Measurements from ENCODE around the gene UMPS.

Gene UMPS

DNA sequence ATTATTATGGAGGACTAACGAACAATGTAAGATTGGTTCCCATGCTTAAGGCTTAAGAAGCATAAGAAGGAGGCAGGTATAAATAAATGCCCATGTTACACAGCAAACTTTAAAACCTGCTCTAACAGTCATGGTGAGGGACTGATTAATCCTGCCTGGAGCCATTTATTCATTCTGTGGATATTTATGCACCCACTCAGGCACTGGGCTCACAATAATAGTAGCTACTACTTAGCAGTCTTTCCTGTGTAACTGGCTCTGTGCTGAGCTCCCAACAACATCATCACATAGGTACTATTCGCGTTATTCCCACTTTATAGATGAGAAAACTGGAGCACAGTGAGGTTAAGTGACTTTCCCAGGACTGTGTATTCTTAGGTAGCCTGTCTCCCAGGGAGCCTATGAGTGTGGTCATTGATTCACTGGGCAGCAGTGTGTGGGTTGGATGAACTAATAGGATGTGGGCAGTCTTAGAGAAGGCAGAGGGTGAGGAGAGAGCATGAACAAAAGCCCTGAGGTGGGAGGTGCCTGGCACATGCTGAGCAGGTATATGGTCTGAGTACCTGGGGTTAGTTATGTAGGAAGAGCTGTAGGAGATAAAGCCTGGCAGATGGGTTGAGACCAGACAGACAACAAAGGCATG, 44.1 kb upstream of the UMPS start:
- no peak for DNase-seq
- no peaks in the 10 kb centered on the region for H3K4me1 ChIP-seq (ENCODE audit: low read length)

DNA sequence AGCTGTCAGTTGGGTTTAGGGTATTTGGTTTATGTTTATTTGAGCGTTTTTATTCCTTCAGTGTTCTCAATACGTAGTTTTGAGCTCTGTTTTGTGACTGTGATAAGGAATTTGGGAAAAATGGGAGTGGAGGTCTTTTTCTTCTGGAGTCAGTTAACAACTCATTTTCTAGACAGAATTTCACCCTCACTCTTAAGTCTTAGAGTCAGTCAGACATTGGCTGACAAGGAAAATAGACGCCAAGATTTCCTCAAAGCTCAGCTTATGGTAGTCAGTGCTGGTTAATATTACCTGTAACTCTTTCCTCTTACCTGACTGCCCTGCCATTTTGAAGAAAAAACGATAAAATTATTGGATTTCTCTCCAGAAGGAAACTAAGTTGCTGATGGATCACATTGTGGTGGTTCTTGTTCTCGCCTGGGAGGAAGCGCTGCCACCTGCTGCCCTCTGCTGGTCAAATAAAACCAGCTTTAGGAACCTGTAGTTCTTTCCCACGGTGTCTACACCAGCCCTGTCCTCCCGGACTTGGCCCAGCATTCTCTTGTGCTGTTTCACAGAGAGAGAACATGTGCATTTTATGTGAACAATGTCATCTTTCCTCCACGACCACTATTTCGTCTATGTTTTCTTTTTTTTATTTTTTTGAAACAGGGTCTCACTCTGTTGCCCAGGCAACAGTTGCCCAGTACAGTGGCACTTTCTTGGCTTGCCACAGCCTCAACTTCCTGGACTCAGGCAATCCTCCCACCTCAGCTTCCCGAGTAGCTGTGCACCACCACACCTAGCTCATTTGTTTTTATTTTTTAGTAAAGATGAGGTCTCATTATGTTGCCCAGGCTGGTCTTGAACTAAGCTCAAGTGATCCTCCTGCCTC, 41.4 kb upstream of the UMPS start:
- Histone ChIP-seq H3K27me3 (replicated peaks; ENCODE audit: insufficient read depth, low read length) (no peaks in the 10 kb centered on the region), H3K36me3 (replicated peaks; ENCODE audit: insufficient read depth, low read length) (no peaks in the 10 kb centered on the region), H4K20me1 (ENCODE audit: insufficient read depth, low read length) (no peaks in the 10 kb centered on the region), H3K27ac (ENCODE audit: low read length) (no peak overlapping the region), H3K79me2 (ENCODE audit: low read length) (no peaks in the 10 kb centered on the region), H2AFZ (ENCODE audit: low read length) (peak overlapping the region; percentile 29; the same call in 1 of the 2 replicates), H3K4me1 (ENCODE audit: low read length) (no peaks in the 10 kb centered on the region), H3K4me2 (ENCODE audit: low read depth, low read length) (no peak overlapping the region), H3F3A (ENCODE audit: insufficient read depth, low read length) (no peaks in the 10 kb centered on the region), H3K4me3 (ENCODE audit: low read length) (no peak overlapping the region), H3K9me3 (replicated peaks; ENCODE audit: insufficient read depth, low read length) (no peaks in the 10 kb centered on the region), H3K9ac (ENCODE audit: low read length) (no peak overlapping the region), H3K9me2 (replicated peaks; ENCODE audit: insufficient read depth, low read length) (no peaks in the 10 kb centered on the region)
- TF ChIP-seq, protein P1, sequence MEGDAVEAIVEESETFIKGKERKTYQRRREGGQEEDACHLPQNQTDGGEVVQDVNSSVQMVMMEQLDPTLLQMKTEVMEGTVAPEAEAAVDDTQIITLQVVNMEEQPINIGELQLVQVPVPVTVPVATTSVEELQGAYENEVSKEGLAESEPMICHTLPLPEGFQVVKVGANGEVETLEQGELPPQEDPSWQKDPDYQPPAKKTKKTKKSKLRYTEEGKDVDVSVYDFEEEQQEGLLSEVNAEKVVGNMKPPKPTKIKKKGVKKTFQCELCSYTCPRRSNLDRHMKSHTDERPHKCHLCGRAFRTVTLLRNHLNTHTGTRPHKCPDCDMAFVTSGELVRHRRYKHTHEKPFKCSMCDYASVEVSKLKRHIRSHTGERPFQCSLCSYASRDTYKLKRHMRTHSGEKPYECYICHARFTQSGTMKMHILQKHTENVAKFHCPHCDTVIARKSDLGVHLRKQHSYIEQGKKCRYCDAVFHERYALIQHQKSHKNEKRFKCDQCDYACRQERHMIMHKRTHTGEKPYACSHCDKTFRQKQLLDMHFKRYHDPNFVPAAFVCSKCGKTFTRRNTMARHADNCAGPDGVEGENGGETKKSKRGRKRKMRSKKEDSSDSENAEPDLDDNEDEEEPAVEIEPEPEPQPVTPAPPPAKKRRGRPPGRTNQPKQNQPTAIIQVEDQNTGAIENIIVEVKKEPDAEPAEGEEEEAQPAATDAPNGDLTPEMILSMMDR (IDR thresholded peaks at IDR 0.05; ENCODE audit: low read length): peak; percentile 86
- no peak for TF ChIP-seq EZH2 (optimal IDR thresholded peaks at IDR 0.05; ENCODE audit: low read depth, low read length)
- peak; percentile 80 for DNase-seq

More for the DNA sequence above, 44.1 kb upstream of the UMPS start:
- no peaks in the 10 kb centered on the region for H3K79me2 ChIP-seq (ENCODE audit: low read length)
- no peaks in the 10 kb centered on the region for H3K9me3 ChIP-seq (replicated peaks; ENCODE audit: insufficient read depth, low read length)
- H3K36me3 ChIP-seq (replicated peaks; ENCODE audit: insufficient read depth, low read length): no peaks in the 10 kb centered on the region
- H3F3A ChIP-seq (ENCODE audit: insufficient read depth, low read length): no peaks in the 10 kb centered on the region
- H4K20me1 ChIP-seq (ENCODE audit: insufficient read depth, low read length): no peaks in the 10 kb centered on the region
- no peak overlapping the region for H3K27ac ChIP-seq (ENCODE audit: low read length)
- no peak overlapping the region for H3K4me3 ChIP-seq (ENCODE audit: low read length)
- no peaks in the 10 kb centered on the region for H3K9me2 ChIP-seq (replicated peaks; ENCODE audit: insufficient read depth, low read length)
- no peak overlapping the region for H2AFZ ChIP-seq (ENCODE audit: low read length)
- no peak overlapping the region for H3K4me2 ChIP-seq (ENCODE audit: low read depth, low read length)
- H3K27me3 ChIP-seq (replicated peaks; ENCODE audit: insufficient read depth, low read length): no peaks in the 10 kb centered on the region
- TF ChIP-seq EZH2 (optimal IDR thresholded peaks at IDR 0.05; ENCODE audit: low read depth, low read length) (no peak), EZH2phosphoT487 (IDR thresholded peaks at IDR 0.05; ENCODE audit: low read length) (no peak)
- TF ChIP-seq, protein P1 (IDR thresholded peaks at IDR 0.05; ENCODE audit: low read length): no peak
- H3K9ac ChIP-seq (ENCODE audit: low read length): no peak overlapping the region

DNA sequence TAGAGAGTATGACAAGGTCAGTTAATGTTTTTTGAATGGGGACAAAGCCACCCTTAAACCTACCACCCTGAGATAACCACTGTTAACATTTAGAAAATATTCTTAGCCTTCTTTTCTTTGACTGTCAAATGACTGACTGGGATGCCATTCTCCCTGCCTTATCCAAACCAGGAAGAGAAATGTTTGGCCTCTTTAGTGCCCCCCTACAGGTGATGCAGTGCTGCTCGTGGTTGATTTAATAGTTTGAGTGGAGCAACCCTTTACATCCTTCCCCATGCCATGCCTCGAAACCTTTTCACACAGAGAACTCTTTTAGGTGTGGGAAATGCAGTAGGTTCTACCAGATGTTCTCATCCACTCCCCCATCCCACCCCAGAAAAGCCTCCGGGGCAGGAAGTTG, 38.7 kb upstream of the UMPS start:
- Histone ChIP-seq H3K9ac (ENCODE audit: low read length) (no peak overlapping the region), H3K9me3 (replicated peaks; ENCODE audit: insufficient read depth, low read length) (no peaks in the 10 kb centered on the region), H3K79me2 (ENCODE audit: low read length) (no peaks in the 10 kb centered on the region), H3K9me2 (replicated peaks; ENCODE audit: insufficient read depth, low read length) (no peaks in the 10 kb centered on the region), H4K20me1 (ENCODE audit: insufficient read depth, low read length) (no peaks in the 10 kb centered on the region), H3K27ac (ENCODE audit: low read length) (no peak overlapping the region), H3F3A (ENCODE audit: insufficient read depth, low read length) (no peaks in the 10 kb centered on the region), H3K27me3 (replicated peaks; ENCODE audit: insufficient read depth, low read length) (no peaks in the 10 kb centered on the region), H3K36me3 (replicated peaks; ENCODE audit: insufficient read depth, low read length) (no peaks in the 10 kb centered on the region), H3K4me2 (ENCODE audit: low read depth, low read length) (no peak overlapping the region), H2AFZ (ENCODE audit: low read length) (no peak overlapping the region), H3K4me3 (ENCODE audit: low read length) (no peak overlapping the region), H3K4me1 (ENCODE audit: low read length) (no peaks in the 10 kb centered on the region)
- TF ChIP-seq, protein P1 (IDR thresholded peaks at IDR 0.05; ENCODE audit: low read length): no peak
- TF ChIP-seq EZH2phosphoT487 (IDR thresholded peaks at IDR 0.05; ENCODE audit: low read length): no peak
- no peak for DNase-seq

Measured in MM.1S (cell line).